ENCODE measurements around the gene COA8.

- no peak for TF ChIP-seq CTCF (CRISPR knock-in tag; IDR thresholded peaks at IDR 0.05)
- TF ChIP-seq ZNF275 (CRISPR knock-in tag; IDR thresholded peaks at IDR 0.05; ENCODE audit: borderline replicate concordance), result no peak
- no peak for TF ChIP-seq CC2D1A (CRISPR knock-in tag; IDR thresholded peaks at IDR 0.05)
- TF ChIP-seq ISL2 (CRISPR knock-in tag; IDR thresholded peaks at IDR 0.05), result no peak
- no peak for TF ChIP-seq POLR2AphosphoS5 (IDR thresholded peaks at IDR 0.05; ENCODE audit: low read depth, low read length)
- no peak for TF ChIP-seq NFRKB (IDR thresholded peaks at IDR 0.05)
Observed at GRCh38 chr14:103607822-103608221, 45.1 kb downstream of the COA8 start.

Measured in HepG2 (cell line).